ENCODE results near the gene ZBTB4.

The ZBTB4 gene

DNA sequence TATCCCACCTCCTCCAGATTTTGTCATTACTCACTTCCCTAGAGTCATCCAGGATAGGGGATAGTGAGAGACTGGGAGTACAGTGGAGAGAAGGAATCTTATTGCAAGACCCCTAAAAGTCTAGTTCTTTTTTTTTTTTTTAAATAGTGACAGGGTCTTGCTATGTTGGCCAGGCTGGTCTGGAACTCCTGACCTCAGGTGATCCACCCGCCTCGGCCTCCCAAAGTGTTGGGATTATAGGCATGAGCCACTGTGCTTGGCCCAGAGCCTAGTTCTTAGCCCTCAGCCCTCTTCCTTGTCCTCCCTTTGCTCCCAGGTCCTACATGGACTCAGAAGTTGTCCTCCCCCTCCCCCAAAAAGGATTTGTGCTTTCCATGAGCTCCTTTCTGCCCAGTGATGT lies 37.3 kb downstream of the ZBTB4 start:
- H2AFZ ChIP-seq (ENCODE audit: low read length), result no peak overlapping the region
- H3K9me2 ChIP-seq (ENCODE audit: low read depth, low read length), result no peaks in the 10 kb centered on the region
- TF ChIP-seq, protein P1, sequence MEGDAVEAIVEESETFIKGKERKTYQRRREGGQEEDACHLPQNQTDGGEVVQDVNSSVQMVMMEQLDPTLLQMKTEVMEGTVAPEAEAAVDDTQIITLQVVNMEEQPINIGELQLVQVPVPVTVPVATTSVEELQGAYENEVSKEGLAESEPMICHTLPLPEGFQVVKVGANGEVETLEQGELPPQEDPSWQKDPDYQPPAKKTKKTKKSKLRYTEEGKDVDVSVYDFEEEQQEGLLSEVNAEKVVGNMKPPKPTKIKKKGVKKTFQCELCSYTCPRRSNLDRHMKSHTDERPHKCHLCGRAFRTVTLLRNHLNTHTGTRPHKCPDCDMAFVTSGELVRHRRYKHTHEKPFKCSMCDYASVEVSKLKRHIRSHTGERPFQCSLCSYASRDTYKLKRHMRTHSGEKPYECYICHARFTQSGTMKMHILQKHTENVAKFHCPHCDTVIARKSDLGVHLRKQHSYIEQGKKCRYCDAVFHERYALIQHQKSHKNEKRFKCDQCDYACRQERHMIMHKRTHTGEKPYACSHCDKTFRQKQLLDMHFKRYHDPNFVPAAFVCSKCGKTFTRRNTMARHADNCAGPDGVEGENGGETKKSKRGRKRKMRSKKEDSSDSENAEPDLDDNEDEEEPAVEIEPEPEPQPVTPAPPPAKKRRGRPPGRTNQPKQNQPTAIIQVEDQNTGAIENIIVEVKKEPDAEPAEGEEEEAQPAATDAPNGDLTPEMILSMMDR (IDR thresholded peaks at IDR 0.05; ENCODE audit: low read length), result no peak
- no peak for TF ChIP-seq EZH2 (IDR thresholded peaks at IDR 0.05; ENCODE audit: borderline replicate concordance, low read length)
- peaks cover 25% of the 10 kb centered on the region for H3K27me3 ChIP-seq (ENCODE audit: insufficient read depth, low read length)
- no peaks in the 10 kb centered on the region for H3F3A ChIP-seq (ENCODE audit: insufficient read depth, low read length)
- no peak overlapping the region for H3K4me2 ChIP-seq (ENCODE audit: low read length)
- H3K9me3 ChIP-seq (ENCODE audit: low read length), result no peaks in the 10 kb centered on the region
- H3K4me3 ChIP-seq (ENCODE audit: low read depth, low read length, poor library complexity, severe bottlenecking), result no peak overlapping the region
- no peaks in the 10 kb centered on the region for H3K79me2 ChIP-seq (ENCODE audit: insufficient read depth, low read length)
- H3K27ac ChIP-seq (ENCODE audit: low read depth, low read length, poor library complexity, severe bottlenecking), result no peak overlapping the region
- H4K20me1 ChIP-seq (ENCODE audit: insufficient read depth, low read length), result no peaks in the 10 kb centered on the region
- peaks cover 50% of the 10 kb centered on the region for H3K4me1 ChIP-seq (ENCODE audit: insufficient read depth, low read length, severe bottlenecking)
- no peak overlapping the region for H3K9ac ChIP-seq (ENCODE audit: low read length)
- H3K36me3 ChIP-seq (ENCODE audit: insufficient read depth, low read length), result peaks cover 3% of the 10 kb centered on the region; the same call in 1 of the 2 replicates

DNA sequence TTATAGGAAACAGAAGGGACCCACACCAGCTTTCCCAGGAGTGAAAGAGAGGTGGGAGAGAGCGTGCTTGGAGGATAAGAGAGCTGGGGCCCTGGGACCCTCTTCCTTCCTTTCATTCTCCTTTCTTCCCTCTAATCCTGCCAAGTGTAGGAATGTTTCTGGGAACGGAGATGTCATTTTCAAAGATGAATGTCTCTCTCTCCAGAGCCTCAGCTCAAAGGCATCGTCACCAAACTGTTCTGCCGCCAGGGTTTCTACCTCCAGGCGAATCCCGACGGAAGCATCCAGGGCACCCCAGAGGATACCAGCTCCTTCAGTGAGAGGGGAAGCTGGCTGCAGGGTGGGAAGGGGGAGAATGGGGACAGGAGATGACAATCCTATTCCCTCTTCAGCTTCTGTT lies 38.2 kb downstream of the ZBTB4 start:
- Histone ChIP-seq H3K9ac (ENCODE audit: low read length) (no peak overlapping the region), H3F3A (ENCODE audit: insufficient read depth, low read length) (no peaks in the 10 kb centered on the region), H2AFZ (ENCODE audit: low read length) (no peak overlapping the region), H3K4me3 (ENCODE audit: low read depth, low read length, poor library complexity, severe bottlenecking) (no peak overlapping the region), H3K36me3 (ENCODE audit: insufficient read depth, low read length) (peaks cover 3% of the 10 kb centered on the region; the same call in 1 of the 2 replicates), H3K27me3 (ENCODE audit: insufficient read depth, low read length) (peaks cover 21% of the 10 kb centered on the region), H3K79me2 (ENCODE audit: insufficient read depth, low read length) (no peaks in the 10 kb centered on the region), H3K9me3 (ENCODE audit: low read length) (no peaks in the 10 kb centered on the region), H3K4me1 (ENCODE audit: insufficient read depth, low read length, severe bottlenecking) (peaks cover 56% of the 10 kb centered on the region), H3K27ac (ENCODE audit: low read depth, low read length, poor library complexity, severe bottlenecking) (no peak overlapping the region), H3K4me2 (ENCODE audit: low read length) (no peak overlapping the region), H3K9me2 (ENCODE audit: low read depth, low read length) (no peaks in the 10 kb centered on the region), H4K20me1 (ENCODE audit: insufficient read depth, low read length) (no peaks in the 10 kb centered on the region)
- no peak for TF ChIP-seq EZH2 (IDR thresholded peaks at IDR 0.05; ENCODE audit: borderline replicate concordance, low read length)
- TF ChIP-seq, protein P1 (IDR thresholded peaks at IDR 0.05; ENCODE audit: low read length), result no peak

DNA sequence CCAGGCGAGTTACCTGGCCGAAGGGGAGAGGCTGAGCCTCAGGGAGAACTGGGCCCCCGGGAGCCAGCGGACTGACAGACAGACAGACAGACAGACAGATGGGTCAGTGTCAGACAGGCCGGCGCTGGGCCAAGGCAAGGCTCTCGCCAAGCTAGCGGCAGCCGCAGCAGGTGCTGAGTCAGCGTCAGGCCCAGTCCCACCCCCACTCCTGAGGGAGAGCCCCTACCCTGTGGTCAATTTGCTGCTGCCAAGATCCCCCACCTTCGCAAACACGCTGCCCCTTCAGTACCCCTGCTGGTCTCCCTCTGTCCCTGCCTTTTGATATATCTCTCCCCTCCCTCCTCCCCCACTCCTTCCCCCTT lies 38.6 kb downstream of the ZBTB4 start:
- TF ChIP-seq, protein P1 (IDR thresholded peaks at IDR 0.05; ENCODE audit: low read length), result no peak
- no peak for TF ChIP-seq EZH2 (IDR thresholded peaks at IDR 0.05; ENCODE audit: borderline replicate concordance, low read length)
- Histone ChIP-seq H3K79me2 (ENCODE audit: insufficient read depth, low read length) (no peaks in the 10 kb centered on the region), H3K9me2 (ENCODE audit: low read depth, low read length) (no peaks in the 10 kb centered on the region), H3K9me3 (ENCODE audit: low read length) (no peaks in the 10 kb centered on the region), H3K36me3 (ENCODE audit: insufficient read depth, low read length) (peaks cover 3% of the 10 kb centered on the region; the same call in 1 of the 2 replicates), H3K4me2 (ENCODE audit: low read length) (peak overlapping the region; percentile 76; the same call in 1 of the 2 replicates), H3F3A (ENCODE audit: insufficient read depth, low read length) (no peaks in the 10 kb centered on the region), H3K9ac (ENCODE audit: low read length) (peak overlapping the region; percentile 50; the same call in 1 of the 2 replicates), H3K4me3 (ENCODE audit: low read depth, low read length, poor library complexity, severe bottlenecking) (peak overlapping the region; percentile 57), H4K20me1 (ENCODE audit: insufficient read depth, low read length) (no peaks in the 10 kb centered on the region), H3K4me1 (ENCODE audit: insufficient read depth, low read length, severe bottlenecking) (peaks cover 57% of the 10 kb centered on the region), H2AFZ (ENCODE audit: low read length) (no peak overlapping the region), H3K27ac (ENCODE audit: low read depth, low read length, poor library complexity, severe bottlenecking) (no peak overlapping the region), H3K27me3 (ENCODE audit: insufficient read depth, low read length) (peaks cover 17% of the 10 kb centered on the region)
